NCI-H2107 (cell line): ENCODE measurements around the gene INF2.
"Not testable (repeated sequence)": the region's sequence is repeated elsewhere in the genome, so short reads cannot be mapped to it uniquely, and the experiment has no call there.

ENCODE experiments used
- DNase-seq: peaks from one replicate; lab custom pipeline; 2025; lab: John Stamatoyannopoulos, UW

Gene INF2

DNA sequence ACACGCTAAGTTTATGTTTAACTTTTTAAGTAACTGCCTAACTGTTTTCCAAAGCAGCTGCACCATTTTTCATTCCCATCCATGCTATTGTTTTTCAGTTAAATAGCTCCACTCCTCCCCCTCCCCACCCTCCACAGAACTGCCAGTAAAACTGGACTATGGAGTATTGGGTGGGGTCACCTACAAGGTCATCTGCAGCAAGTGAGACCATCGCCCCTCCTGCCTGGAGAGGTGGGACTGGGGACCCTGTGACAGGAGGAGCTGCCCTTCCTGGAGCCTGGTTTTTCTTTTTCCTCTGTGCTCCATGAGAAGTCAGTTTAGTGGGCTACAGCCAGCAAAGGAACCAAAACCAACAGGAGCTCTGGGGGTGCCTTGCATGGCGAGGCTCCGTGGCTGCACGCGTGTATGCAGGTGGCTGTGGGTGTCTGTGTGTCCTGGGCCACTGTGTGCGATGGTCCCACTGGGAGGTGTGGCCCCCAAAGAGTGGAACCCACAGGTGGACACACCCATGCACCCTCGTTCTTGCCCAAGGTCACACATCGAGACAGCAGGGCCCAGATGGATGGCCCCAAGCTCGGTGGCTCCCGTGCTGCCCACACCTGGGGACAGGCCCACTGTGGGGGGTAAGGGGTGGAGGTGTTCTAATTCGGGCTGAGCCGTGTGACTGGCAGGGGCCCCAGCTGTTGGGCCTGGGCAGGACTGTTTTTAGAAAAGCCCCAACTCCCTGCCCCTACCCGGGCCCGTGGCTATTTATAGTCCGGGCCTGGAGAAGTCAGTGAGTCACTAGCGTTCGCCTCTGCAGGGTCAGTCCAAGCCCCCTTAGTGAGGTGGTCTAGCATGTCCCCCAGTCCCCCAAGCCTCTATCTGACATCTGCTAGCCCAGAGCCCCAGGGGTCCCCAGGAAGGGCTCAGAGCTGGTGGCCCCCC lies 32.4 kb downstream of the INF2 start:
- no peak for DNase-seq

DNA sequence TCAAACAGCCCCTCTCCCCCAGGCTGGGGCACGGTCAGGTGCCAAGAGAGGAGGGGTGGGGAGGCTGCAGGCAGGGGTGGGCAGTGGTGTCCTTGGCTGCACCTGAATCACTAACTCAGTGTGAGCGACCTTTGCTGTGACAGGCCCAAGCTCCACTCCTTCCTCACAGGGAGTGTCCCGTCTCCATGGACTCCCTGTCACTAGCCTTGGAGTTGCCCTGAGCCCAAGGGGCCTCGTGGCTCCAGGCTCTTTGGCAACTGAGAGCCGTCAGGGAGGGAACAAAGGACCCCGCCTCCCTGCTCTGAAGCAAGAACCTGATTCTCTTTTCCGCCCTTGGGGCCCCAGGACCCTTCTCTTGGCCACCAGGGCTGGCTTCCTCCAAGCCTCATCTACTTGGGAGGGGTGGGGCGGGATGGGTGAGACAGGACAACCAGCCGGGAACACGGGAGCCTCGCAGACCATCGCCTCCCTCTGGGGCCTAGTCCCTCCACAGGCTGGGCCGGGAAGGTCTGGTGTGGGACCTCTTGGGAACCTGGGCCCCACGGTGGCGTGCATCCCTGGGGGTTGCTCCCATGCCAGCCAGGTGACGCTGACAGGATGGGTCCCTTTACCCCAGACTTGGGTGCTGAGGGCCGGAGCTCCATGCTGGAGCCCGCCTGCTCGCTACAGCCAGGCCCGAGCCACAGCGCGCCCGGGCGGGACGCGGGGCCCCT lies 33.7 kb downstream of the INF2 start:
- no peak for DNase-seq

DNA sequence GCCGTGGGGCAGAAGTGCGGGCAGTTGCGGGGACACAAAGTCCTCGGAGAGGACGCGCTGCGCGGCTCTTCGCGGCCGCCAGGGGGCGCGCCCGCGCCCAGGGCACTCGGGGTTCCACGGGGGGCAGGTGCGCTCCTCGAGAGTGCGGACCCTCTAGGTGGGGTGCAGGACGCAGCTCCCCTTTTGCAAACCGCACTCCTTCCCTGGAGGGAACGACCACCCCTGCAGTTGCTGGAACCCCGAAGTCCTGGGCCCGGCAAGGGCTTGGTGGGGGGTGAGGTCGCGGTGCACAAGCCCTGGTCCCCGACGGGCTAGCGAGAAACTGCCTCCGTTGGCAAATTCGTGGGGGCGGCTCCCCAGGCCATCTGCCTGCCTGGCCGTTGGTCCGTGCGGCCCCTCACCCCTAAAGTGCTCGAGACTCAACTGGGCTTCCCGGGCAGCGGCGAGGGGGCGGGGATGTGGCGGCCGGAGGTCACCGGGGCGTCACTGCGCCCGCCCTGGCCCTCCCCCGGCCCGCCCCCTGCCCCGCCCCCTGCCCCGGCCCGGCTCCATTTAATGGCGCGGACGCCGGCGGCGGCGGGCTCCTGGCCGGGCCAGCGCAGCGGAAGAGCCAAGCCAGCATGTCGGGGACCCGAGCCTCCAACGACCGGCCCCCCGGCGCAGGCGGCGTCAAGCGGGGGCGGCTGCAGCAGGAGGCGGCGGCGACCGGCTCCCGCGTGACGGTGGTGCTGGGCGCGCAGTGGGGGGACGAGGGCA lies 34.4 kb downstream of the INF2 start, which contains the start of gene ADSS1:
ADSS1 (plus strand) TSS at position 579 of the 756 bp plus-strand sequence; CDS start at position 621, 42 bp downstream.
- DNase-seq, result no peak

DNA sequence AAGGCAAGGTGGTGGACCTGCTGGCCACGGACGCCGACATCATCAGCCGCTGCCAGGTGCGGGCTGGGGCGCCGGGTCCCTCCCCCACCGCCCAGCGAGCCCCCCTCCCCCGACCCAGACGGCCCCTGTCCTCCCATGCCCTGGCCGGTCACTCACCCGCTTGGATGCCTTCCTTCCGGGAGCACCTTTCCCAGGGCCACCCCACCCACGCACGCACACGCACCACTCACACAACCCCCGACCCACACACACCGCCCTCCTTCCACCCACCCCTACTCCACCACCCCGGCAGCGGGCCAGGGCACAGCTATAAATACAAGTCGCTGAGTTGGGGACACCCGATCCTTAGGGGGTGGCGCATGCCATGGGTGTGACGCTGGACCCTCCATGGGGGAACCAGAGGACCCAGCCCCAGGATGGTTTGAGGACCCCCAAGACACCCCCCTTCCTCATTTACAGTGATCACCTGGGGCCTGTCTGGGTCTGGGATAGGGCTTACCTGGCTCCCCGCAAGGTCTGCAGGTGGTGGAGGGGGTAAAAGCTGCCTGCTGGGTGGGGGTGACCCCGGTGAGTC lies 35.1 kb downstream of the INF2 start:
- no peak for DNase-seq

DNA sequence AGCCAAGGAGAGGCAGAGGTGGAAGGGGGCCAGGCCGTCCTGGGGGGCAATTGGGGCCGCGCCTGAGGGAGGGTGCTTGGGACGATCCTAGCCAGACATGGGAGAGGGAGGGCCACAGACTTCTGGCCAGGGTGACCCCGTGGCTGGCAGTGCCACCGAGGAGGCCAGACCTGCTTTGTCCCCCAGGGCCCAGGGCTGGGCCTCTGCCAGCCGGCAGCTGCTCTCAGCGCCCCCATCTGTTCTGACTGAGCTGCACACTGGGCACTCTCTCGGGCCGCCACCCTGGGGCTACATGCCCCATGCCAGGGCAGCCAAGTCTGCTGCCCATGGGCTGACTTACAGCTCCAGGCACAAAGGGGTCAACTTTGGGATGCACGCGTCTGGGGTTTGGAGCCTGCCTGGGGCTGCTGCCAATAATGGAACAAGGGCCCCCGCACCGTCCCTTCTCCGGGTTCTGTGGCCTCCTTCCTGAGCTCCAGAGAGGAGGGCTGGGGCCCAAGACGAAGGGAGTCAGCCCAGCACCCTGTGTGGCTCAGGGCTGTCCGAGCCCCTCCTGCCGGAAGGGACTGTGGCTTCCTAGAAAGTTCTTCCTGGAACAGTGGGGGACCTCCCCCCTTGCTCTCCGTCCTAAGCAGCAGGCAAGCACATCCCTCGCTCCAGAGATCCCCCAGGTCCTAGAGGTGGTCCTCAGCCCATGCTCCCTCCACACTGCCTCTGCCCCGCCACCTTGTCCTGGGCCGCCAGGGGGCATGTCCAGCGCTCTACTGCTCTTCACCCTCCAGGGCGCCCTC lies 35.8 kb downstream of the INF2 start:
- no peak for DNase-seq

DNA sequence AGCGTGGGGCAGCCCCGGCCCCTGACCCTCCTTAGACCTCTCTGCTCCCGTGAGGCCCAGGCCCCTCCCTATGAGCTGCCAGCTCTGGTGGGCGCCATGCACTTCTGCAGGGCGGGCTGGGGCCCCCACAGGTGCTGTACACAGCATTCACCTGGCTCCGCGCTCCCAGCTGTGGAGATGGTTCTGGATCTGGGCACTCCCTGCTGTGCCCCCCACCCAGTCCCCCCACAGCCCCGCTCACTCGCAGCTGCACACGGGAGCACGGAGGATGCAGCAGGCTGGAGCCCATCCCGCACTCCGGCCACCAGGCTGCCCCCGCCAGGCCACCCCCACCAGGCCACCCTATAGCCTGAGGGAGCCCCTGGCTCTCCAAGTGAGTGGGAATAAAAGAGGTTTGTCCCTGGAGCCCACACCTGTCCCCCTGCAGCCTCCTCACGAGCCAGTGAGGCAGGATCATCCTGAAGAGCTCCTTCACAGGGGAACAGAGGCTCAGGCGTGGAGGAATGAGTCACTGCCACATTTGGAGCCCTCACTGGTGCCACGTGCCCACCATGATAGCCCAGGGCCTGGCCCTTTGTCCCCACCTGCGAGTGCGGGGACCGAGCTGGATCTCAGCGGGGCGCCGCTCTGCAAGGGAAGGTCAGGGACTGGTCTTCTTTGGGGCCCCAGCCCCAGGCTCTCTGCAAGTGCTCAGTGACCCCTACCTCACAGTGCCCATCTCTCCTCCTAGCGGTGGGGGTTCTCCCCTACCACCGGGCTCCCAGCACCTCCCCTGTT lies 36.5 kb downstream of the INF2 start:
- DNase-seq, result no peak

DNA sequence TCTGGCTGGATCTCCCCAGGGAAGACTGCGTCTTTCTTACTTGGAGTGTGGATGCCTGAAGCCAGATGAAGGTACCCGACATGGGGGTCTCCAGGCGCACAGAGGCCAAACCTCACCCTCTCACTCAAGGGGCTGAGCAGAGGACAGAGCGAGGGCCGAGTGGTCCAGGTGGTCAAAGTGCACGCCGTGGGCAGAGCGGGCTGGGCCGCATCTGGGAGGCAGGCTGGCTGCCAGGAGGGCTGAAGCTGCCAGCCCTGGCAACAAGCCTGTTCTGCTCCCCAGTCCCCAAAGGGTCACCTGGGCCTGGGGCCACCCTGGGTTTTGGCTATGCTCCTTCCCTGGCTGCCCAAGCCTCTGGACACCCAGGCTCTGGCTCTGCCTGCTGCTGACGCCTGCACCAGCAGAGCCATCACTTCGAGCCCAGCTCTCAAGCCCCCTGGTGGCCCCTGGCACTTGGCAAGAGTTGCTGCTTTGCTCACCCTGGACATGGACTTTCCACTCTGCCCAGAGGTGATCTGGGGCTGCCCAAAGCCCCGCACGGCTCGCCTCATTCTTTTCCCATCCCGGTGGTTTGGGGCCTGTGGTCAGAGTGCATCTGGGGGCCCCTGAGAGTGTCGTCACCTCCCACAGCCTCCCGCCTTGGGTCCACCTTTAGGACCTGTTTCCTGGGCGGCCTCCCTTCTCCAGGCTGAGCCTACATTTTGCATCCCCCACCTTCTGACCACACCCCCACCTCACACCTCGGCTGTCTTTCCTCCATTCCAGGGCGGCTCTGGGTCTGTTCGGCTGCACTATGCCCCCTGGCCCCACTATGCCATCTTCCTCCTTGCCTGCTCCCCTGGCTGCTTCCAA lies 37.4 kb downstream of the INF2 start:
- DNase-seq, result no peak

DNA sequence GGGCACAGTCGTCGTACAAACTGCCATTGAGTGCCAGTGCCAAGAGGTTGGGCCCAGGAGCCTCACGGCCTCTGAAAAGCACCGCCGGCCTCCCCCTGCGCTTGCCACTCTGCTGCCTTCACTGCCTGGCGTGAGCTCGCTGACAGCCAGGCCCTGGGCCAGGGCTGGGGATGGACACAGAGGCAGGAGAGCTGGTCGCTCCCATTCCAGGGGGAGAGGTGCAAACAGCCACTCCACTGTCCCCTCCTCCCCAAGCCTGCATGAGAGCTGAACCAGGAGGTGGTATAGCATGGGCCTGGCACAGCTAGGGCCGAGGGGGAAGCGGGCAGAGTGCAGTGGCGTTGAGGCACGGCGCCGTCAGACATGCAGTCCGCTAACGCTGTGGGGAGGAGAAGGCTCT lies 39.2 kb downstream of the INF2 start:
- no peak for DNase-seq

DNA sequence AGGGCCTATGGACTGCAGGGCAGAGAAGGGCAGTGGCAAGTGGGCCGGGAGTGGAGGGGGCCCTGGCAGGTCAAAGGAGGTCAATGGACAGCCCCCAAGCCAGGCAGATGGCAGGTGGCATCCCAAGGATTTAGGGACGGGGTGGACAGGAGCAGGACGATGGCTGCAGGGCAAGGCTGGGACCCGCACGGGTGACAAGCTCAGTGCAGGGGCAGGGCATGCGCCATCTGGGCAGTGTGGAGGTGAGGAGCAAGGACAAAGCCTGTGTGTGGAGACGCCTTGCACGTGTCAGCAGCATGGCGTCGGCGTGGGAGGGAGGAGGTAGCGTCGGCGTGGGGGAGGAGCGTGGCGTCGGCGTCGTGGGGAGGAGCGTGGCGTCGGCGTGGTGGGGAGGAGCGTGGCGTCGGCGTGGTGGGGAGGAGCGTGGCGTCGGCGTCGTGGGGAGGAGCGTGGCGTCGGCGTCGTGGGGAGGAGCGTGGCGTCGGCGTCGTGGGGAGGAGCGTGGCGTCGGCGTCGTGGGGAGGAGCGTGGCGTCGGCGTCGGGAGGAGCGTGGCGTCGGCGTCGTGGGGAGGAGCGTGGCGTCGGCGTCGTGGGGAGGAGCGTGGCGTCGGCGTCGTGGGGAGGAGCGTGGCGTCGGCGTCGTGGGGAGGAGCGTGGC lies 39.9 kb downstream of the INF2 start:
- DNase-seq, result not testable (repeated sequence)

DNA sequence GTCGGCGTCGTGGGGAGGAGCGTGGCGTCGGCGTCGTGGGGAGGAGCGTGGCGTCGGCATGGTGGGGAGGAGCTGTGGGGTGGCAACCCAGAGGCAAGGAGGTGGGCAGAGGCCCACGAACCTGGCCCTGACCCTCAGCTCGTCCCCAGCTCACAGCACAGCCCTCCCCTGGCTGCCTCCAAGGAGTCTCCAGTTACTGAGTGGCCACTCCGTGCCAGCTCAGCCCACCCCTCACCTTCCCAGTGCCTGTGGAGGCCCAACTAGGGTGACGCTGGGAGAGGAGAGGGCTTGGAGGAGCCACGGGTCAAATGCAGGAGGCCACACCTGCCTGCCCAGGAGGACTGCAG lies 40.4 kb downstream of the INF2 start:
- DNase-seq, result no peak

DNA sequence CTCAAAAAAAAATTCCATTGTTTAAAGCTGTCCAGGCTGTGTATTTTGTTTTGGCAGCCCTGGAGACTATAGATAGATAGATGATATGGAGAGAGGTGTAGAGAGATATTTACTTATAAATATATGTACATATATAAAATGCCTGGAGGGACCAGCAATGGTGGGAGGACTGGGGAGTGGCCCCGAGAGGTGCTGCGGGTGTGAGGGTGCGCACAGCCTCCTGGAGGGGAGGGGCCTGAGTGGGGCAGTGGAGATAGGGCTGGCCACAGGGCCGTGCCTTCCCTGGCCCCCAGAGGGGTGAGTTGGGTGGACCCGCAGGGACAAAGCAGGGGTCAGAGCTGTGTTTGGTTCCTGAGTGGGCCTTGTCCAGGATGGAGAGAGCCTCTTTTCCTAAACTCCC lies 41.1 kb downstream of the INF2 start:
- no peak for DNase-seq

DNA sequence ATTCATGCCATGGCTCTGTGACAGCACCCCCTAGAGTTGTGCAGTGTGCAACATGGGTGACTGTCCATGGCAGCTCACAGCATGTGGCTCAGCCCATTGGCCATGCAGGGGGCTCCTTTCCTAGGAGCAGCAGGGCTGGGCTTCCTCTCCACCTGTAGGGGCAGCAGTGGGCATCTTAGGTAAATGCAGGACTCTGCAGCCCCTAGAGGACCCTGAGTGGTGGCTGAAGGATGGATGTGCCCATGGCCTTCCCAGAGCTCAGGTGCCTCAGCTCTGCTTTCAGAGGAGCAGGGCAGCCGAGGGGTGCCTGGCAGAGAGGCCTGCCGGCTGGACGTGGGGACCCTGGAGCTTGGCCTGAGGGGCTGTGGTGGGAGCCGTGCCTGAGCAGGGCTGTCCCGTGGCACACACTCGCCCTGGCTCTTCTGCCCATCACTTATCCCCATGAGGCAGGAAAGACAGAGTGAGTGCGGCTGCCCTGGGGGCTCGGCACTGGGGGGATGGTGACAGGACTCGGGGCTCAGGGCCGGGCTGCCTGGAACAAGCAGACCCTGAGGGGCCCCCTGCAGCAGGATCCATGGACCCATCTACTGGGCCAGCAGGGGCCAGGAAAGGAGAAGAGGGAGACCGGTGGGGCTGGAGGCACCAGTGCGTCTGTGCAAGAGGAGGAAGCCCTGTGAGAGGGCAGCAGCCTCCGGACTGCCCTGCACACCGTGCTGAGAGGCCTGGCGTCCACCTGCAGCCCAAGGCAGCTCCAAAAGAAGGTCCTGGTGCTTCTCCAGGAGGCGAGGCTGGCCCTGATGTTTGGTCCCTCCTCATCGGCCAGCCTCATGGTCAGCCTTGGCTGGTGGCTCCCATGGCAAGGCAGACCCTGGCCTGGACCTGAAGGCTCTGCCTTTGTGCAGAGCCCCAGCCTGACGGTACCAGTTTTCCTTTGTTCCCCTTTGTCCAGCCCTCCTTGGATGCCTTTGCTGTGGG lies 42.2 kb downstream of the INF2 start:
- no peak for DNase-seq

DNA sequence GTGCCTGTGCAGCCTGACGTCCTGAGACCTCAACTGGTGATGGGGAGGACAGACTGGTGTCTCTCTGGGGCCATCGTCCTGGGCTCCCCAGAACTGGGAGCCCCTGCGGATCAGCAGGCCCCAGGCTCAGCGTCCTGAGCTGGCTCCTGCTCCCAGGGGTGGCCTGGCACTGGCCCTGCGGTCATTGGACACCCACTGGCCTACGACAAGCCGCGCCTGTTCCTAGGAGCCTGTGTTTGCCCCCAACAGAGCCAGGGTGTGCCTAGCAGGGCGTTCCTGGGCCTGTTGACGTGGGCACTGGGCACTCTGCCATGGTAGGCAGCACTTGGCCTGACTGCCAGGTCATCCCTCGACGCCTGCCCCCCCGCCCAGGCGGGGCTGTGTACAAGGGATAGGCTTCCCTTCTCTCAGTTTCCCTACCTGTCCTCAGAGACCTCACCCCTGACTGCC lies 43.0 kb downstream of the INF2 start:
- no peak for DNase-seq

DNA sequence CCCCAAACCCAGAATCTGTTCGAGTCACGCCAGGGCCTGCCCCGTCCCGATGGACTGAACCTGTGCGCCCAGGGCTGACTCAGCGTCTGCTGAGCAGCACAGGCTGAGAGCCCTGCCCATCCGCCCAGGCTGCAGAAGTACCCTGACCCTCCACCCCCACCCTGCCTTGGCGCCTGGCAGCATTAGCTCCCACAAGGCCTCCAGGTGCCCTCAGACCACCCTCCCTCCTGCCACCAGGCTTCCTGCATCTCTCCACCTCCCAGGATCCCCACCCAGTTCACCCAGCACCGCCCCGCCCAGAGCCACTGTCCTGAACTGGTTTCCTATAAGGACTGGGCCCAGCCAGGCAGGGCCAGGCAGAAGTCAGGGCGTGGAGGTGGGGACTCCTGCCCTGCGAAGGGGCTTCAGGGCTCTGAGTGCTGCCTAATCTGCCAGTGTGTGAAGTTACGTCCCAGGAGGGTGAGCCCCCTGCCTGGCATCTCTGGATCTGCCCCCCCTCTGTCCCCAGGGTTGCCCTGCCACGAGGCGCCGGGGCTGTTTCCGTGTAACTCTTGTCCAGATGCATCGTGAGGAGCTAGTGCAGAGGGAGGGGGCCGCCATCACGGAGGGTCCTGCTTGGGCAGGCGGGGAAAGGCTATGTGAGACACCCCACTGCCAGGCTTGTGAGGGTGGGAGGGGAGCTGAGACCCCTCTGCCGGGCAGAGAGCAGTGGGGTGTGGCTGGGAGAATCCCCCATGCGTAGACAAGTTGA lies 43.7 kb downstream of the INF2 start:
- no peak for DNase-seq

DNA sequence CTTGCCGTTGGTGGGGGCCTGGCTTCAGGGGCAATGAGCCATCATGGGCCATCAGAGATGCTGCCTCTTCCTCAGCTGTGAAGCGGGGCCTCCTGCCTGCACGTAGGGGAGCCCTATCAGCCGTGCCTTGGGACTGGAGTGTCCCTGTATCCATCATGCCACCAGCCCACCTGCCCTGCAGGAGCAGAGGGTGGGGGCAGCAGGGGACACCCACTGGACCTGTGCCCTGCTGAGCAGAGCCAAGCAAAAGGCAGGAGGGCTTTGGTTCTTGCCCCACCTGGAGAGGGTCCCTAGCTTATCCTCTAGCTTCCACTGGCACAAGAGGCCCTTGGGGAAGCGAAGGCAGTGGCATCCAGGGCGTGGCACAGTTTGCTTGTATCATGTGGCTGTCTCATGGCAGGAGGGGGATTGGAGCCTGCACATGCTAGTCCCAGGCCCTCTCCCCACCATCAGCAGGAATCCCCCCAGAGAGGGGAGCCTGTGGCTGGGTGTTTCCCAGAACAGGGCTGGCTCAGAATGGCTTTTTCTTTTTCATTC lies 44.7 kb downstream of the INF2 start:
- DNase-seq, result no peak

DNA sequence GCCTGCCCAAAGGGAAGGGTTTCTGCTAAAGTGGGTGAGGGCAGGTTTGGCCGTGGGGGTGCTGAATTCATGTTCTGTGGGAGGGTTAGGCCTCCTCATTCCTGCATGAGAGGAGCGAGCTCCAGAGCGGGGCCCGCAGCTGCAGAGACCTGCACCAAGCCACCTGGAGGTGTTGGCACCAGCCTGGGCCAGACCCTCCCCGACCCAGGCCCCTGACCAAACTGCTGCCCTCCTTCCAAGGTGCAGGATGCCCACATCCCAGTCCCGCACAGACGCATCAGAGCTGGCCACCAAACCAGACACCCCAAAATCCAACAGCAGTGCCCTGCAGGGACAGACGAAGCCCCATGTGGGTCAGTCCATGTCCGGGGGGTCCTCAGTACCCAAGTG lies 45.2 kb downstream of the INF2 start:
- no peak for DNase-seq
